CD4-positive, CD25-positive, alpha-beta regulatory T cell (primary cell): Measurements from ENCODE around the gene HTD2. TPM values are rescaled to one million over a fixed set of nuclear protein-coding genes. Genes with fewer than 3 reads are reported as not detected.
A peak's percentile ranks its signal among the peaks of the same experiment; 100 is the strongest.
"Not testable (repeated sequence)": the region's sequence is repeated elsewhere in the genome, so short reads cannot be mapped to it uniquely, and the experiment has no call there.

ENCODE experiments used
- ATAC-seq, 2 donors: fragments of 150-1000 bp; cut with Tn5 transposase; one replicate each; pipeline ENCODE4 v1.10.0; 2021; ENCODE audit warnings: low read depth in 2 of 2, moderate number of reproducible peaks in 2 of 2, moderate library complexity in 1 of 2
- DNase-seq, 3 donors: peaks; one replicate each; pipeline versions ENCODE4 v3.0.0 to v3.0.0-alpha.2; 2012 to 2022; ENCODE audit warnings: mixed read lengths in 1 of 3
- H3K27ac ChIP-seq: one replicate; pipeline ENCODE4 v1.7.0; 2013; ENCODE audit warnings: mild to moderate bottlenecking, low read length; ENCODE audit not compliant: insufficient read depth, poor library complexity, severe bottlenecking
- H3K27me3 ChIP-seq: one replicate; pipeline ENCODE4 v1.7.0; 2013; ENCODE audit warnings: low read length; ENCODE audit not compliant: control insufficient read depth, insufficient read depth
- H3K36me3 ChIP-seq: one replicate; pipeline ENCODE4 v1.7.0; 2013; ENCODE audit warnings: mild to moderate bottlenecking, low read length, moderate library complexity; ENCODE audit not compliant: control insufficient read depth, insufficient read depth
- H3K4me1 ChIP-seq: 2 replicates; pipeline ENCODE4 v1.7.0; 2013; ENCODE audit warnings: mild to moderate bottlenecking, low read length; ENCODE audit not compliant: insufficient read depth, control insufficient read depth, poor library complexity, severe bottlenecking
- H3K4me3 ChIP-seq: one replicate; pipeline ENCODE4 v1.7.0; 2013; ENCODE audit warnings: low read depth, mild to moderate bottlenecking, low read length, moderate library complexity
- H3K9me3 ChIP-seq, 2 experiments: 1 replicate in 1 of 2; 2 replicates in 1 of 2; pipeline ENCODE4 v1.7.0; 2013; ENCODE audit warnings: low read length in 2 of 2, mild to moderate bottlenecking in 1 of 2, moderate library complexity in 1 of 2; ENCODE audit not compliant: control insufficient read depth in 2 of 2
- H3K27ac Mint-ChIP-seq, 3 donors: one replicate each; pipeline ENCODE4 v1.8.0; 2020 to 2022; ENCODE audit warnings: mild to moderate bottlenecking in 3 of 3, mixed read lengths in 3 of 3, moderate library complexity in 2 of 3
- H3K27me3 Mint-ChIP-seq: one replicate; pipeline ENCODE4 v1.8.0; 2022; ENCODE audit warnings: mild to moderate bottlenecking, mixed read lengths
- H3K36me3 Mint-ChIP-seq: one replicate; pipeline ENCODE4 v1.8.0; 2020; ENCODE audit warnings: mixed read lengths
- H3K4me1 Mint-ChIP-seq, 4 donors: one replicate each; pipeline ENCODE4 v1.8.0; 2020 to 2022; ENCODE audit warnings: mixed read lengths in 4 of 4, mild to moderate bottlenecking in 1 of 4
- H3K4me3 Mint-ChIP-seq, 4 donors: one replicate each; pipeline ENCODE4 v1.8.0; 2020 to 2022; ENCODE audit warnings: mild to moderate bottlenecking in 4 of 4, mixed read lengths in 4 of 4, moderate library complexity in 3 of 4
- H3K9me3 Mint-ChIP-seq, 7 donors: one replicate each; pipeline ENCODE4 v1.8.0; 2020 to 2022; ENCODE audit warnings: mixed read lengths in 7 of 7, mild to moderate bottlenecking in 3 of 7, moderate library complexity in 2 of 7
- polyA plus RNA-seq, 4 donors: library from polyadenylated mRNA; unstranded; fragments of 300-500 nt; fragmentation: Illumina TruSeq; gene quantifications; one replicate each; pipeline ENCODE4 v1.2.3, GENCODE V29; 2021
- total RNA-seq: library from RNA; stranded (reverse); gene quantifications from one replicate; pipeline ENCODE4 v1.2.3, GENCODE V29; 2022

The HTD2 gene
- total and polyA plus RNA-seq, 5 donors from 2014 or later = 9.7 to 29.5 (median 20.6) TPM

- H3K36me3 Mint-ChIP-seq = peaks cover 37% of the 10 kb centered on the region
Observed at GRCh38 chr3:58269356-58269755, 37.0 kb upstream of the HTD2 start.

GRCh38 chr3:58270485-58270884, 35.8 kb upstream of the HTD2 start:
- no peak overlapping the region for H3K27ac ChIP-seq
- H3K4me1 ChIP-seq = no peaks in the 10 kb centered on the region
- Mint-ChIP-seq H3K4me1 (peaks cover 0 to 9% (median 0%) of the 10 kb centered on the region in 4 donors), H3K36me3 (peaks cover 44% of the 10 kb centered on the region), H3K9me3 (no peaks in the 10 kb centered on the region), H3K27ac (no peak overlapping the region), H3K27me3 (no peaks in the 10 kb centered on the region), H3K4me3 (no peak overlapping the region)
- H3K9me3 ChIP-seq = no peaks in the 10 kb centered on the region
- H3K4me3 ChIP-seq = no peak overlapping the region
- no peak for ATAC-seq
- H3K27me3 ChIP-seq = no peaks in the 10 kb centered on the region
- no peak for DNase-seq
- H3K36me3 ChIP-seq = peaks cover 3% of the 10 kb centered on the region

More at GRCh38 chr3:58269356-58269755, 37.0 kb upstream of the HTD2 start:
- peaks cover 0 to 9% (median 0%) of the 10 kb centered on the region in 4 donors for H3K4me1 Mint-ChIP-seq
- H3K27me3 Mint-ChIP-seq = no peaks in the 10 kb centered on the region
- Histone ChIP-seq H3K4me1 (no peaks in the 10 kb centered on the region), H3K9me3 (no peaks in the 10 kb centered on the region), H3K4me3 (no peak overlapping the region), H3K27me3 (no peaks in the 10 kb centered on the region), H3K27ac (no peak overlapping the region), H3K36me3 (no peaks in the 10 kb centered on the region)
- ATAC-seq = no peak
- DNase-seq = no peak
- H3K27ac Mint-ChIP-seq = no peak overlapping the region
- no peak overlapping the region for H3K4me3 Mint-ChIP-seq
- no peaks in the 10 kb centered on the region for H3K9me3 Mint-ChIP-seq

GRCh38 chr3:58271901-58272501, 34.3 kb upstream of the HTD2 start:
- ATAC-seq (no peak), DNase-seq (peak in 1 of 3 donors; percentile 13)
- H3K4me1 Mint-ChIP-seq = peaks cover 0 to 10% (median 0%) of the 10 kb centered on the region in 4 donors
- peaks cover 0 to 2% (median 0%) of the 10 kb centered on the region in 7 donors for H3K9me3 Mint-ChIP-seq
- H3K36me3 ChIP-seq = peaks cover 3% of the 10 kb centered on the region
- no peaks in the 10 kb centered on the region for H3K27me3 Mint-ChIP-seq
- no peak overlapping the region for H3K4me3 ChIP-seq
- no peaks in the 10 kb centered on the region for H3K27me3 ChIP-seq
- H3K27ac Mint-ChIP-seq = no peak overlapping the region
- H3K4me1 ChIP-seq = no peaks in the 10 kb centered on the region
- H3K4me3 Mint-ChIP-seq = no peak overlapping the region
- no peak overlapping the region for H3K27ac ChIP-seq
- no peaks in the 10 kb centered on the region for H3K9me3 ChIP-seq
- H3K36me3 Mint-ChIP-seq = peaks cover 52% of the 10 kb centered on the region

GRCh38 chr3:58272891-58273290, 33.4 kb upstream of the HTD2 start:
- Histone ChIP-seq H3K4me3 (no peak overlapping the region), H3K27me3 (no peaks in the 10 kb centered on the region), H3K4me1 (no peaks in the 10 kb centered on the region), H3K27ac (no peak overlapping the region), H3K36me3 (peaks cover 3% of the 10 kb centered on the region), H3K9me3 (no peaks in the 10 kb centered on the region)
- H3K27ac Mint-ChIP-seq = no peak overlapping the region
- no peaks in the 10 kb centered on the region for H3K27me3 Mint-ChIP-seq
- no peak overlapping the region for H3K4me3 Mint-ChIP-seq
- H3K9me3 Mint-ChIP-seq = peaks cover 0 to 2% (median 0%) of the 10 kb centered on the region in 7 donors
- H3K36me3 Mint-ChIP-seq = peaks cover 50% of the 10 kb centered on the region
- ATAC-seq (no peak), DNase-seq (no peak)
- peaks cover 0 to 10% (median 0%) of the 10 kb centered on the region in 4 donors for H3K4me1 Mint-ChIP-seq

- H3K4me1 ChIP-seq, H3K27ac Mint-ChIP-seq, H3K9me3 Mint-ChIP-seq, H3K4me1 Mint-ChIP-seq, H3K4me3 Mint-ChIP-seq, H3K27me3 ChIP-seq, H3K9me3 ChIP-seq, H3K27me3 Mint-ChIP-seq, H3K27ac ChIP-seq, DNase-seq, H3K36me3 ChIP-seq, H3K4me3 ChIP-seq, ATAC-seq: not testable (repeated sequence)
- peaks cover 48% of the 10 kb centered on the region for H3K36me3 Mint-ChIP-seq
Observed at GRCh38 chr3:58273362-58273761, 33.0 kb upstream of the HTD2 start.

- Mint-ChIP-seq H3K9me3 (peaks cover 0 to 2% (median 0%) of the 10 kb centered on the region in 7 donors), H3K4me1 (peaks cover 0 to 5% (median 0%) of the 10 kb centered on the region in 4 donors), H3K36me3 (peaks cover 43% of the 10 kb centered on the region), H3K27ac (no peak overlapping the region), H3K27me3 (no peaks in the 10 kb centered on the region), H3K4me3 (no peak overlapping the region)
- Histone ChIP-seq H3K9me3 (no peaks in the 10 kb centered on the region), H3K27ac (no peak overlapping the region), H3K4me3 (no peak overlapping the region), H3K36me3 (peaks cover 3% of the 10 kb centered on the region), H3K4me1 (no peaks in the 10 kb centered on the region), H3K27me3 (no peaks in the 10 kb centered on the region)
- ATAC-seq (no peak), DNase-seq (no peak)
Observed at GRCh38 chr3:58274027-58274614, 32.2 kb upstream of the HTD2 start.

GRCh38 chr3:58281069-58281468, 25.3 kb upstream of the HTD2 start:
- Mint-ChIP-seq H3K9me3 (peaks cover 0 to 2% (median 0%) of the 10 kb centered on the region in 7 donors), H3K27me3 (no peaks in the 10 kb centered on the region), H3K27ac (no peak overlapping the region), H3K36me3 (peaks cover 35% of the 10 kb centered on the region), H3K4me1 (peaks cover 0 to 5% (median 0%) of the 10 kb centered on the region in 4 donors), H3K4me3 (no peak overlapping the region)
- Histone ChIP-seq H3K9me3 (no peaks in the 10 kb centered on the region), H3K27me3 (no peaks in the 10 kb centered on the region), H3K4me3 (no peak overlapping the region), H3K36me3 (no peaks in the 10 kb centered on the region), H3K27ac (no peak overlapping the region), H3K4me1 (no peaks in the 10 kb centered on the region)
- ATAC-seq = no peak
- DNase-seq = no peak

GRCh38 chr3:58285334-58285733, 21.0 kb upstream of the HTD2 start:
- H3K9me3 ChIP-seq = no peaks in the 10 kb centered on the region
- no peak overlapping the region for H3K27ac Mint-ChIP-seq
- H3K27me3 Mint-ChIP-seq = no peaks in the 10 kb centered on the region
- H3K27ac ChIP-seq = no peak overlapping the region
- no peaks in the 10 kb centered on the region for H3K27me3 ChIP-seq
- no peaks in the 10 kb centered on the region for H3K9me3 Mint-ChIP-seq
- H3K4me1 Mint-ChIP-seq = peaks cover 0 to 3% (median 0%) of the 10 kb centered on the region in 4 donors
- H3K4me3 Mint-ChIP-seq = no peak overlapping the region
- no peaks in the 10 kb centered on the region for H3K36me3 ChIP-seq
- H3K36me3 Mint-ChIP-seq = peaks cover 21% of the 10 kb centered on the region
- ATAC-seq = no peak
- no peak overlapping the region for H3K4me3 ChIP-seq
- DNase-seq = no peak
- no peaks in the 10 kb centered on the region for H3K4me1 ChIP-seq
